Left colon (tissue), 2 donors: ENCODE measurements around the gene DNM2. TPM values are rescaled to one million over a fixed set of nuclear protein-coding genes. Genes with fewer than 3 reads are reported as not detected.
A peak's percentile ranks its signal among the peaks of the same experiment; 100 is the strongest.

Experiments
- ATAC-seq: fragments of 200-7000 bp; cut with Tn5 transposase; one replicate; pipeline ENCODE4 v1.9.1; 2020; ENCODE audit warnings: mild to moderate bottlenecking, moderate library complexity
- DNase-seq, 2 donors: peaks; one replicate each; pipeline ENCODE4 v3.0.0-alpha.2; 2020
- intact Hi-C, 2 donors: fragments of 100-400 bp; cut with DNase I in 1 of 2; cut with micrococcal nuclease in 1 of 2; formaldehyde crosslinking; loops; one replicate each; pipeline versions ENCODE4 v1.11.2 to v1.14.0; 2022; cut with DNase I, micrococcal nuclease
- total RNA-seq, 2 donors: library from RNA; stranded (reverse); fragmentation: NEBNext Ultra II Directional; extraction: Animal tissue kit (Norgen Biotek cat#: 25700); gene quantifications; one replicate each; pipeline ENCODE4 v1.2.1, GENCODE V29; 2021
- donor health status: DM: no; HTN: no; CAD: no.
- donor health status: DM: yes; HTN: yes; CAD: no.

The DNM2 gene
- total RNA-seq, 2 donors from 2014 or later, result 446 to 618 TPM

DNA sequence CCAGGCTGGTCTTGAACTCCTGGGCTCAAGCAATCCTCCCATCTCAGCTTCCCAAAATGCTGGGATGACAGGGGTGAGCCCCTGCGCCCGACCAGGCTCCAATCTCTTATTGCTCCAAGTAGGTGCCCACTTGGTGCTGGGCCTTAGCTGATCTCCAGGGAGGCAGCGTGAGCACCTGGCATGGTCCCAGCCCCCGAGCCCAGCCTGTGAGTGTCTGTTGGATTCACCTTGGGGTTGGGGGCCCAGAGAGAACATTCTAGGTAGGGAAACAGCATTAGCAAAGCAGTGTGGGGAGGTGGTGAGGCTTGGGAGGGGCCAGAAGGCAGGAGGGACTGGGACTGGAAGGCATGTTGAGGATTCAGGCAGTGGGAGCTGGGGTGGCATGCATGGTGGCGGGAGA, 45.5 kb downstream of the DNM2 start:
- ATAC-seq (no peak), DNase-seq (no peak)
- intact Hi-C loops, result no loop called here

DNA sequence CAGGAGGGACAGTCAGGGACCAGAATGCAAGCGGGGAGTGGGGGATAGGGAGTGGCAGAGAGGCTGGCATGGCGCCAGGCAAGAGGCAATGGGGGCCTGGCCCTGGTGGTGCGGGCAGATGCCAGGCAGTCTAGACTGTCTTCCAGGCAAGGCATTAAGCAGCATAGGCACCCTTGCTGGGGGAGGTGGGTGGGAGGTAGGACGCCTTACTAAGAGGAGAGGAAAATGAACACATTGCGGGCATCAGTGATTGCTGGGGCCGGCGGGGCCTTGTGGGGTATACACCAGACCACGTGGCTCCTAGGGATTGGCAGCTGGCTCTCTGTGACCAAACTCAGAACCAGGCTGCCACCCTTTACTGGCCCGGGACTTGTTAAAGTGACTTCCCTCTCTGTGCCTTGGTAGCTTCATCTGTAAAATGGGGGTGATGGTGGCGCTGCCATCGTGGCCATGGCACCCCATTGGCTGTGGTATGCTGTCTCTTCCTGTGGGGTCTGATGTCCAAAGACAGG, 46.0 kb downstream of the DNM2 start:
- ATAC-seq, result peak; percentile 19
- intact Hi-C loops, result no loop called here
- DNase-seq, result peak in 1 of 2 donors; percentile 39

DNA sequence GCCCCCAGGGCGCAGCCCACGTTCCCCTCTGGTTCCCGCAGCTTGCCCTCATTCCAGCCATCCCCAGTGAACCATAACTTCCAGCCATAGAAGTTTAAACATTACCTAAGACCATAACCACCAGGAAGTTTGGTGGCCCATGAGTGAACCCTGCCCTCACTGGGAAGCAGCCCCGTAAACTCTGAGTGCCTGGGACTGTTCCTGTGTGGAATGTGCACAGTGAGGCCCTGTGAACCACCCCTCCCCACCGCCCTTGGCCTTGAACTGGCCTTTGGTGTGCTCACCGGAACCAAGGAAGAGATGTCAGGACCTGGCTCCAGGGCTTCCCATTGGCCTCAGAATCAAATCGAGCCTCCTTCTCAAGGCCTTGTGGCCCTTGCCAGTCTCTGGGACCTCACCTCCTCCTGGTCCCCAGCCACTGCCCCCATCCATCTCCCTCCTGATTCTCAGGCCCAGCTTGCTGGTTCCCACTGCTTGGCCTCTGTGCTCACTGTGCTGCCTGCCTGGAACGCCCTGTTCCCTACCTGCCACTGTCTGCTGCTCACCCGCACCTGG, 46.5 kb downstream of the DNM2 start:
- intact Hi-C loops, result no loop called here
- ATAC-seq (peak; percentile 75), DNase-seq (peak; percentile 84 to 94)

DNA sequence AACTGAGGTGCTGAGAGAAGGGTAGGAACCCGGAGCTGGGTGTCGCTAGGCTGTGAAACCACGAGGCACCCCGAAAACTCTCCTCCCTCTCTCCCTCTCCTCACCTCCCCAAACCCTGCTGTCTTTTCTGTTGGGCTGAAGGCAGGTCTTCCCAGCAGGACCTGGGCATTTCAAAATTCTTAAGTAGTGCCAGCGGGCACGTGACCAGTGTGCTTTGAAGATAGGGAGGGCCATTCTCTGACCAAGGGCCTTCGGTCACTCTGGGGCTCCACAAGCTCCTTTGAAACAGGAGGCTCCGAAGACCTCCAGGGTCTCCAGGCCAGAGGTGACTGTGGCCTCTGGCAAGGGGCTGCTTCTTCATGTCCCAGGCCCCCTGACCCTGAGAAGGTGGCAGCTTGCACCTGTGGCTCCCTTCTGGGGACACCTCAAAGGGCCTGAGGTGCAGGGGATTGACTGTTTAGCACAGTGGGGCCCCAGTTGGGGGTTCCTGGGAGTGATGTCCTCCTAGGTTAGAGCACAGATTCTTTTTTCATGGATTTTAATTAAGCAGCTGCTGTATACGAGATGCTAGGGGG, 48.3 kb downstream of the DNM2 start:
- no peak for DNase-seq
- intact Hi-C loops, result no loop called here

DNA sequence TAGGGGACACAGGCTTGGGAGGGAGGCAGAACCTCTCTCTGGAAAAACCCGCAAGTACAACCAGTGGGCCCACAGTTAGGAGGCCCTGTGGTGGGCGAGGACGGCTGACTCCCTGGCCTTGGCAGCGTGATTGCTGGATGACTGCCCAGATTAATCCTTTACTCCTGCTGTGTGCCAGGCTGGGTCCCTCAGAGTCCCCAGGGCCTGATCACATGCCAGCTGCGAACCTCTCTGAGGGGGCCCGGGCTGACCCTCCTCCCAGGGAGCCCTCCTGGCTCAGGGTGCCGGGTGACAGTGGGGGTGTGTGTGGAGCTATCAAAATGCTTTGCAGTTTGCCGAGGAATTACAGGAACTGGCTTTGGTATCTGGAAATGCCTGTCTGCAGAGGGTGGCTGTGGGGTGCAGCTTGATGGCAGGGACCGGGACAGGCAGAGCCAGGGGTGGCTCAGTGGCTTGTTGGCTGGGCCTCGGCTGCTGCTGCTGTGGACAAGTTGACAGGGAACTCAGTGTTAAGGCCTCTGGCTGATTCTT, 48.9 kb downstream of the DNM2 start:
- DNase-seq (no peak), ATAC-seq (no peak)
- intact Hi-C loops, result no loop called here

More for the DNA sequence above, 48.3 kb downstream of the DNM2 start:
- ATAC-seq, result no peak

DNA sequence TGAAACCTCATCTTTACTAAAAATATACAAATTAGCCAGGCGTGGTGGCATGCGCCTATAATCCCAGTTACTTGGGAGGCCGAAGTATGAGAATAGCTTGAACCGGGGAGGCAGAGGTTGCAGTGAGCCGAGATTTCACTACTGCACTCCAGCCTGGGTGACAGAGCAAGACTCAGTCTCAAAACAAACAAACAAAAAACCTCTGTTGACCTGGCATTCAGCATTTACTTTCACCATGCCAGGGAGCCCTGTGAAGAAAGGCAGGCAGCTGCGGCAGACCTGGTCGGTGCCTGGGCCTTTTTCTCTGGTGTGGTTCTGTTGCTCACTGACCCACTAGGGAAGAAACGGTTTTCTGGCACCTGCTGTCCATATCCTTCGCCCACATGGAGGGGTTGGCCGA, 49.8 kb downstream of the DNM2 start:
- intact Hi-C loops, result no loop called here
- ATAC-seq (no peak), DNase-seq (no peak)

DNA sequence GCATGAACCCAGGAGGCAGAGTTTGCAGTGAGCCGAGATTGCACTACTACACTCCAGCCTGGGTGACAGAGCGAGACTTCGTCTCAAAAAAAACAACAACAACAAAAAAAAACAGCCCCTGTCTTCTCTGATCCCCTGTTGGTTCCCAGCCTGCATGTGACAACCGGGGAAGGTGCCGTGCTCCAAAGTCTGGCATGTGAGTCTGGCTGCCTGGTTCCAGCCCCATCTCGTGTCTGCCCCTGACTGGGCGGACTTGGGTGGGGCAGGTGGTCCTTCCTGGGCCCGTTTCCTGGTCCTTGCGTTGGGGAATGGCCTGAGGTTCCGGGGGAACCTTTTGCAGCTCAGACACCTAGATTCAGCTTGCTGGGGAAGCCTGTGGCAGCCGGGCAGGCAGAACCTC, 50.5 kb downstream of the DNM2 start:
- DNase-seq, result no peak
- intact Hi-C loops, result no loop called here
- no peak for ATAC-seq

DNA sequence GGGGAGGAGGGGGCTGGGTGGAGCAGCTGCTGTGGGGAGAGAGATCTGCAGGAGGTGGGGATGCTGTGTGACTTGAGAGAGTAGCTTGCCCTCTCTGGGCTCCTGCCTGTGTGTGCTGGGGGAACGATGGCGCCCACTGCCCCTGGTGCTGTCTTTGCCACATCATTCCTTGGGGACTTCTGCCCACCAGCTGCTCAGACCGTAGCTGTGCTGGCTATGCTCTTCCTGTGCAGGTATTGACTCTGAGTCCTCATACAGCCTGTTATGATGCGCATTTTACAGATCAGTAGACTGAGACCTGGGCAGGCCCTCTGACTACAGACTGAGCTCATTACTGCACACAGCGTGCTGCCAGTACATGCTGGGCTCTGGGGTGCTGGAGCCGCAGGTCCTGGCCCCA, 51.1 kb downstream of the DNM2 start:
- no peak for ATAC-seq
- intact Hi-C loops, result no loop called here

DNA sequence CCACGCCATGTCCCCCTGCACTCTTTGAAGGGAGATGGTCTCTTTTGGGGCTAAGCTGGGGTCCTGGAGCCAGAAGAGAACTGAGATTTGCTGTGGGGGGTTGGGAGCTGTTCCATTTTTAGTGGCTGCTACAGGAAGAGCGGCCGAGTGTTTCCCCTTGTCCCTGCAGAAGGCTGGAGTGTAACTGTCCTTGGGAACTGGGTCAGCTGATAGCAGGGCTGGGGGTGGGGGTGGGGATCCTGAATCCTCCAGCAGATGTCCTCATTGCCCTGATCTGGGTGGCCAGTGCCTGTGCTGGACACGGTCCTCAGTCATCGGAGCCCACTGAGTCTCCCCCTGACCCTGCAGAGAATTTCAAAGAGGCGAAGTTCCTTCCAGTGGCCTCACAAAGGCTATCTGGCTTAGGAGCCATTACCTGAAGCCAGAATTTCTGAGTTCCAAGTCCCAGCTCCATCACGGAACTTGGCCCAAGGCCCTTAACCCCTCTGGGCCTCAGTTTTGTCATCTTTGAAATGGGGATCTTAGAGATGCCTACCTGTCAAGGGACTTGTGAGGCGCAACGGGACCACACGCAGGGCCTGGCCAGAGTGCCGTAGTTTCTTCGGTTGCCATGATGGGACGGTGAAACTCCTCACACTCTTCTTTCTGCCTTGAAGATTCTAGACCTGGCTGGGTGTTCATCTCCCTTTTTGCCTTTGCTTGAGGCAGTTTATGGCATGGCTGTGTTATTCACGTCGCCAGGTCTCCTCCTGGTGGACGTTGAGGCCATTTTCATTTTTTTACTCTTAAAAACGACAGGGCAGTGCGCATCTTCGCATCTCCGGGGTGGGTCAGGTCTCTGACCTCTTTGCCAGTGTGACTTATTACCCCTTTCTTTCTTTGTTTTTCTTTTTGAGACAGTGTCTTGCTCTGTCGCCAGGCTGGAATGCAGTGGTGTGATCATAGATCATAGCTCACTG, 51.9 kb downstream of the DNM2 start:
- DNase-seq, result no peak
- intact Hi-C loops, result no loop called here
- ATAC-seq, result peak; percentile 47

More for the DNA sequence above, 51.1 kb downstream of the DNM2 start:
- DNase-seq, result no peak

DNA sequence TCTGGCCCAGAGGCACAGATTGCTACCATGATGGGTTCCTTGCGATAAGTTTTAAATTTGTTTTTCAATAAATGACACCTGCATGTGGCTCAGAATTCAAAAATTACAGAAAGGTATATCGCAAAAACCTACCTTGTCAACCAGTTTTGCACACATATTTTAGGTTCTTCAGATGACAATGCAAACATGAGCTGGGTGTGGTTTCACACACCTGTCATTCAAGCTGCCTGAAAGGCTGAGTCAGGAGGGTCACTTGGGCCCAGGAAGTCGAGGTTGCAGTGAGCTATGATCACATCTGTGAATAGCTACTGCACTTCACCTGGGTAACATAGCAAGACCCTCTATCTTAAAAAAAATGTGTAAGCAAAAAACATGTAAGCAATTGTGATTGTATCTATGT, 56.1 kb downstream of the DNM2 start:
- ATAC-seq (peak; percentile 42), DNase-seq (no peak)
- intact Hi-C loops, result no loop called here

DNA sequence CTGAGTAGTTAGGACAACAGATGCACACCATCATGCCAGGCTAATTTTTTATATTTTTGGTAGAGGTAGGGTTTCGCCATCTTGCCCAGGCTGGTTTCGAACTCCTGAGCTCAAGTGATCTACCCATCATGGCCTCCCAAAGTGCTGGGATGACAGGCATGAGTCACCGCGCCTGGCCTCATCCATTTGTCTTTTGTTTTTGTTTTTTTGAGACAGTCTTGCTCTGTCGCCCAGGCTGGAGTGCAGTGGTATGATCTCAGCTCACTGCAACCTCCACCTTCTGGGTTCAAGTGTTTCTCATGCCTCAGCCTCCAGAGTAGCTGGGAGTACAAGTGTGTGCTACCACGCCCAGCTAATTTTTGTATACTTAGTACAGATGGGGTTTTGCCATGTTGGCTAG, 57.0 kb downstream of the DNM2 start:
- no peak for ATAC-seq
- intact Hi-C loops, result no loop called here
- no peak for DNase-seq

DNA sequence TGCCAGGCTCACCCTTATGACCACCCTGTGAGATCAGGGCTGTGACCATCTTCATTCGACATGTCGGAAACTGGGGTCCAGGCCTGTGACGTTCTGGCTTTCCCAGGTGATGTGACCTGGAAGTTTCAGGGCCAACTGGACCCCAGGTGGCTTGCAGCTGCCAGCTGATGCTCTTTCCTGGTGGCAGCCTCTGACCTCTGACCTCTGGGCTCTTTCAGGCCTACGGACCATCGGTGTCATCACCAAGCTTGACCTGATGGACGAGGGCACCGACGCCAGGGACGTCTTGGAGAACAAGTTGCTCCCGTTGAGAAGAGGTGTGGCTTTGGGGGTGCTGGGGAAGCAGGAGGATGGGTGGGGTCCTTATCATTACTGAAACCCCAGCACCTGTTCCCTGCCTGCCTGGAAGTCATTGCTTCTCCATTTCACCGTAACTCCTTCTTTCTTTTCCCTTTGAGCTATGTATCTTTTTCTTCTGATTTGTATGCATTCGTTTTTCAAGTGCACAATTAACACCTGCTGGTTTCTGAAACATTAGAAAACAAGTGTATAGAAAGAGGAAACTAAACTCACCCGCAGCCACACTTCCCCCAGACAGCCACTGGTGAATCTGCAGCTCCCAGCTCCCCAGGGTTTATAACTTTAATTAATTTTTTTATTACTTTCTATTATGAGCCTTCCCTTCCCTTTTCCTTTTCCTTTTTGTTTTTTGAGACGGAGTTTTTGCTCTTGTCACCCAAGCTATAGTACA, 59.2 kb downstream of the DNM2 start:
- ATAC-seq, result no peak
- DNase-seq, result no peak
- intact Hi-C loops, result no loop called here

DNA sequence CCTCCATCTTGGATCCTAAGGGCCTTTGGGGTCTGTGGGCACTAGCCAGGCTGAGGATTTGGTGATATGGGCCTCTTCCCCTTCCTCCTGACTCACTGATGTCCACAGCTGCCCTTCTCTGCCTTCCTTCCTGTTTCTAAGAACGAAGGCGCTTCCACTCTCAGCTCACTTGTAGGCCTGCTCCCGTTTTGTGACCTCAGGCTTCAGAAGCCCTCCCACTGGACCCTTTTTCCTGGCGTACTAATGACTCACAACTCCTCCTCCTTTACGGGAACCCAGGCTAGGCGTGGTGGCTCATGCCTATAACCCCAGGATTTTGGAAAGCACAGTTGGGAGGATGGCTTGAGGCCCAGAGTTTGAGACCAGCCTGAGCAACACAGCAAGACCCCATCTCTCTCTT, 62.5 kb downstream of the DNM2 start:
- ATAC-seq, result peak; percentile 14
- intact Hi-C loops, result no loop called here
- DNase-seq, result peak in 1 of 2 donors; percentile 49

DNA sequence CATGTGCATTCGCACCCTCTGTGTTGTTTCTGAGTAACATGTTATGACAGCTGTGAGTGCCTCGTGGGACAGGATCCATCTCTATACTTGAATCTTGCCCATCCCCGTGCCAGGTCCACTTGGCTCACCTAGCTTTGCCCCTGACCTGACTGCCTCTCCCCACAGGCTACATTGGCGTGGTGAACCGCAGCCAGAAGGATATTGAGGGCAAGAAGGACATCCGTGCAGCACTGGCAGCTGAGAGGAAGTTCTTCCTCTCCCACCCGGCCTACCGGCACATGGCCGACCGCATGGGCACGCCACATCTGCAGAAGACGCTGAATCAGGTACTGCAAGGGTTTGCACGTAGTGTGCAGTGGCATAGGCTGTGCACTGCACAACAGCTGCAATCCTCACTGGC, 64.9 kb downstream of the DNM2 start:
- intact Hi-C loops, result no loop called here
- ATAC-seq (no peak), DNase-seq (no peak)

DNA sequence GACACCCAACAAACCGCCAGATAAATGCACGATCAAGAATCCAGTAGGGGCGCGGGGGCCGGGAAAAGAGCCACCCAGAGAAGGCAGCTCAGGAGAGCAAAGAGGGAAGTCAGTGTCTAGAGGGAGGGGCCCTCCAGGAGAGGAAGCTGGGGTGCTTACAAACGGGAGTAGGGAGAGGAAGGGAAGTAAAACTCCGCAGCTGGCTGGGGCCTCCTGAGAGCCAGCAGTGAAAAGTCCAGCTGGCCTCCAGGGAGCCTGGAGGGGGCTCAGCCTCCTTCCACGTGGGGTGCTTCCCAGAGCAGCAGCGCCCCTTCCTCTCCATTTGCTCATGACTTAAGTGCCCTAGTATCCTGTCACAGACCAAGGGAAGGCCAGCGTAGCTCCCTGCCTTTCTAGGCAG, 66.4 kb downstream of the DNM2 start:
- DNase-seq, result no peak
- intact Hi-C loops, result no loop called here
- ATAC-seq, result no peak

DNA sequence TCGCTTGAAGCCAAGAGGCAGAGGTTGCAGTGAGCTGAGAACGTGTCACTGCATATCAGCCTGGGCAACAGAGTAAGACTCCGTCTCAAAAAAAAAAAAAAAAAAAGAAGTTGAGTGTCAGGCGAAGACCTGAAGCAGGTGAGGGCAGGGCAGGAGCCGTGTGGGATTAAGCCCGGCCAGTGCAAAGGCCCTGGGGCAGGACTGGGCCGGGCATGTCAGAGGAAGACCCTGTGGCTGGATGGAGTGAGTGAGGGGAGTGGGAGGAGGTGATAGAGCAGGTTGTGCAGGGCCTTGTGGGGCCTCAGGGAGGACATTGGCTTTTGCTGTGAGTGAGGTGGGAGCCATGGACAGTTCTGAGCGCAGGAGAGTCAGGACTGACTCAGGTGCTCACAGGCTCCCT, 70.3 kb downstream of the DNM2 start:
- intact Hi-C loops, result no loop called here
- peak; percentile 15 for ATAC-seq

DNA sequence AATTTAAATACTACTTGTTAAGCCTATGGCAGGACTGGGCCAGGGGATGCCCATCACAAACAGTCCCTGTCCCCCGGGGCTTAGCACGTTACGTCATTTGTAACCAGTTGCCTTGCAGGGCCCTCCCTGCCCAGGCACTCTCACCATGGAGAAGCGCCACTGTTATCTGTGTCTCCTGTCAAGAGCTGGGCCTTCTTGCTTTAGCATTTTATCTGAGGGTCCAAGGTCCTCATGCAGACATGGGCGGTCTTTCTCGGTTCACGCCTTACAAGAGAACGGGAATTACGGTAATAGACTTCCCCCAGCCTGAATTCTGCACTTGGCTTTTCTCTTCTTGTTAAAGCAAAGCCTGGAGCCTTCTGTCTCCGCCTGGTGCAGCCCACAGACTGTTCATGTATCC, 72.0 kb downstream of the DNM2 start:
- no peak for DNase-seq
- intact Hi-C loops, result no loop called here

More for the DNA sequence above, 70.3 kb downstream of the DNM2 start:
- no peak for DNase-seq

DNA sequence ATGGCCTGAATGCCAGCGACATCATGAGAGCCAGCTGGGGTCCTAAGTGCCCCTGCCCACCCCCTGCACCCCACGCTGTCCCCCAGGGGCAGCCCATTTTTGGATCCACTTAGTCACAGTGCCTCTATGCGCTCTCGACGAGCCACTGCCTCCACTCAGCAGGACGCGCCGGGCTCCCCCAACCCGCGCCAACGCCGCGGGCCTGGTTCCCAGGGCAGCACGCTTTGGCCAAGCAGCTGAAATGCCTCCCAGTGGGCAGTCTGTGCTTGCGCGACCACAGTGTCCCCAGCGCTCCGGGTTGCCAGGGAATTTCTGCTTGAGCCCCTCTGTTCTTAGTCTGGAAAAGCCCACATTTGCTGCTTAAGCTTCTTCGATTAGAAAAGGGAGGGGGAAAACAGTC, 78.8 kb downstream of the DNM2 start:
- no peak for ATAC-seq
- DNase-seq, result no peak
- intact Hi-C loops, result no loop called here

More for the DNA sequence above, 72.0 kb downstream of the DNM2 start:
- no peak for ATAC-seq

DNA sequence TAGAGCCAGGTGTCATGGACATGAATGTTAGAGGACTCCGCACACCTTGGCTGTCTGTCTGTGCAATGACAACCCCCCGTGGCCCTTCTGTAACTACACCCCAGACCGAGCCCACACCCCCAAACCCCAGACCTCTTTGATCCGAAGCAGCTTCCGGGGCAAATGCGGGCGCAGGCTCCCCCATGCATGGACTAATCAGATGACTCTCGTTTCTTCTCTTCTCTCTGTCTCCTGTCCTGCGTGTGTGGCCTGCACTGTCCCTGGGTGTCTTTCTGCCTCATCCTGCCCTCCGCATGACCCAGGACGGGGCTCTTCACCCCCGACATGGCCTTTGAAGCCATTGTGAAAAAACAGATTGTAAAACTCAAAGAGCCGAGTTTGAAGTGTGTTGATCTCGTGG, 79.2 kb downstream of the DNM2 start:
- DNase-seq, result no peak
- intact Hi-C loops, result no loop called here
- ATAC-seq, result peak; percentile 8
